GM10847 (cell line): Measurements from ENCODE around the gene SNHG17.

Source experiments
- POLR2A ChIP-seq: IDR thresholded peaks from 2 replicates; pipeline ENCODE4 v1.6.1; 2011; ENCODE audit not compliant: insufficient read length; ENCODE audit errors: extremely low read depth

The SNHG17 gene

DNA sequence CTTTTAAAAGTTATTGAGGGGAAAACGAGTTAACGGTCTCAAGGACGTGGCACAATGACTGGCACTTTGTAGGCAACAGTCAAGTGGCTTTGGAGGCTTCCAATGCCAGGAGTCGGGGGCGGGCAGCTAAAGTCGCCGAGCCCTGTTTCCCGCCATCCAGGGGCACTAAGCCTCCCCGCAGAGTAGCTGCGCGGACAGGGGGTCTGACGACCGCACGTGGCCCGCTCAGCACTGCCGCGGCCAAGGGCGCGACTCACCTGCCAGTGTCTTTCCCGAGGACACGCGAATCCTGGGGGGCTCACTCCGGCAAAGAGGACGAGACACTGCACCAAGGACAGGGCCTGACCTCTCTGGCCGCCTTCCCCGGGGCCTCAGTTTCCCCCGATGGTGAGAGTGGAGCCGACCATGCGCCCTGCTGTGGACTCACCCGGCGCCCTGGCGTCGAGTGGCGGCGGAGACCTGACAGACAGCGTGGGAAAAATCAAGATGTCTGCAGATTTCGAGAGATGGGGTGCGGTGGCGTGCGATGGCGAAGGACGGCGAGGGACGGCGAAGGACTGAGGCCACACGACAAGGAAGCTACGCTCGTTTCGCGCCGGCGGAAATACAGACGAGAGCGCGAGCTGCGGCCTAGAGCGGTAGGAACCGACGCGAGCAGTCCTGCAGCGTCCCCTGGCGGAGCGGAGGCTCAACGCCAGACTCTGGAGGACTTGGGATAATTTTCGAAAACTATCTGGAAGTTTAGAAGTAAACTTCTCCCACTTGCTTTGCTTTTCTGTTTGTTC lies at the start of gene SNHG17:
TSS of gene SNHG17 (minus strand) at position 559 of the 785 bp plus-strand sequence.
- TF ChIP-seq POLR2A, result peak; percentile 98

DNA sequence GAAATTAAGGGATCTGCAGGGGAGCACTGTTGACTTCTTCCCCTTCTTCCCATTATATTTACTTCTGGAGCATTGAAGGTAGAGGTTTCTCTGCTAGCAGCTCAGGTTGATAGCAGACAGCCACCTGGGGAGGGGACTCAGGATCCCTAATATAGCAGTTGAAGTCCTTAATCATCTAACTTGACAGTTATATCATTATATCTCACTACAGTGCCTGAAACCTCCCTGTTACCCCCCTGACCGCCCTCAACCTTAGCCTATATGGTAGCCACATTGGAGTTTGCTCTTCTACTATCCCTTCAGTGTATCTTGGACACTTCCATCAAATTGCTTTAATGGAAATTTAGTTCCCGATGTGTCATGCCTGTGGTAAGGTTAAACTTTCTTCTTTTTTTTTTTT lies 44.5 kb upstream of the SNHG17 start:
- TF ChIP-seq POLR2A, result no peak

DNA sequence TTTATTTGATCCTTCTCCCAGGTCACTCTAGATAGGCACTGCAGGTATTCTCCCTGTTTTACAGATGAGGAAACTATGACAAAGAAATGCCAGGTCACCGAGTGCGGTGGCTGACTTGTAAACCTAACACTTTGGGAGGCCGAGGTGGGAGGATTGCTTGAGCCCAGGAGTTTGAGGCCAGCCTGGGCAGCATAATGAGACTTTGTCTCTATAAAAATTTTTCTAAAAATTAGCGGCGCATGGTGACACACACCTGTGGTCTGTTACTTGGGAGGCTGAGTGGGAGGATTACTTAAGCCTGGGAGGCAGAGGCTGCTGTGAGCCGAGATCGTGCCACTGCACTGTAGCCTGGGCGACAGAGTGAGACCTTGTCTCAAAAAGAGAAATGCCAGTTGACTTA lies 42.6 kb upstream of the SNHG17 start:
- no peak for TF ChIP-seq POLR2A

DNA sequence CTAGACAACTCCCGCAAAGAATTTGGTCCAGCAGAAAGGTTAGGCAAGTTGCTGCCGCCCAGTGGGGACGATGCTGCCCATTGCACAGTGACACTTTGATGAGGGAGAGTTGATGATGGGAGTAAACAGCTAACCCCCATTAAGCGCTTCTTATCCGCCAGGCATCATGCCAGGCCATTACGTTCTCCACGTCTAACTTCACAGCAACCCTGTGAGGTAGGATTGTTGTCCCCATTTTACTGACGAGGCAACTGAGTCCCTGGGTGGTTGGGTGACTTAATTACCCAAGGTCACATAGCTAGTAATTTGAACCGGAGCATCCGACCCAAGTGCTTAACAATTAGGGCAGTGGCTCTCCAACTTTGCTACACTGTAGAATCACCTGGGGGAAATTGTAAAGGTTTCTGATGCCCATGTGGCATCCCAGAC lies 38.3 kb upstream of the SNHG17 start:
- TF ChIP-seq POLR2A, result no peak

DNA sequence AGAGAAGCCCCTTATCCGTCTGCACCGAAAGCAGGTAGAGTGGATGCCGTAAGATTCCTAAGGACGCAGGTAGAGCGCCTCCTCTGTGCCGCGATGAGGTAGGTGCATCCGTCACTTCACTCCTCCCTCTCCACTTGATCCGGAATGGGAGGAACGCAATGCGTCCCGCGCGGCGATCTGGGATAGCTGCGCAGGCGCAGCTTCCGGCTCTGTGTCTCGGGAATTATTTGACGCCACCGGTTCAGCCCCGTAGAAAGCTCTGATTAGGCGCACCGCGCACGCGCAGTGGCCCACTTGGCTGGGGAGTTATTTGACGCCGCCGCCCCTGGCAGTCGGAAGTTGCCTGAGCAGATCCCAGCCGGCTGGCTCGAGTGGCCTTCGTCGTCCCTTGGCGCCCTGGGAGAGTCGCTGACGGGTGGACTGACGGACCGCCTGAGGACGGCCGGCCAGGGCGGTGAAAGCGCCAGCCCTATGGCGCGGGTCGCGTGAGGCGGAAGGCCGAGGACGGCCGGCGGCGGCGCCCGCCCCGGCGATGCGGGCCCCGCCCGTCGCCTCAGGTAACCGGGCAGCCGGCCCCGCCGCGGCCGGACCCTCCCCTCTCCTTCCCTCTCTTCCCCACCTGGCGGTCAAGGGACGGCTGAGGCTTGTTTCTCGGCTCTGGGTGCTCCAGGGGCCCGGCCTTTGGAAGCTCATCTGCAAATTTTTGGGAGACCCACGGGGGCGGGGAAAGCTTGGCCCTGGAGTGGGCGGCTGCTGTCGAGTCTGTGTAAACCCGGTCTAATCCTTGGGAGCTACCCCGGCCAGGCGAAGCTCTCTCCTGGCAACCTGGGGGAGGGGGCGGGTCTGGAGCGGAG lies 37.6 kb upstream of the SNHG17 start, which contains the start of gene RALGAPB:
TSS of gene RALGAPB (plus strand) at position 331 of the 854 bp plus-strand sequence. CDS start 15,590 bp downstream, outside the sequence.
- peak; percentile 72 for TF ChIP-seq POLR2A

DNA sequence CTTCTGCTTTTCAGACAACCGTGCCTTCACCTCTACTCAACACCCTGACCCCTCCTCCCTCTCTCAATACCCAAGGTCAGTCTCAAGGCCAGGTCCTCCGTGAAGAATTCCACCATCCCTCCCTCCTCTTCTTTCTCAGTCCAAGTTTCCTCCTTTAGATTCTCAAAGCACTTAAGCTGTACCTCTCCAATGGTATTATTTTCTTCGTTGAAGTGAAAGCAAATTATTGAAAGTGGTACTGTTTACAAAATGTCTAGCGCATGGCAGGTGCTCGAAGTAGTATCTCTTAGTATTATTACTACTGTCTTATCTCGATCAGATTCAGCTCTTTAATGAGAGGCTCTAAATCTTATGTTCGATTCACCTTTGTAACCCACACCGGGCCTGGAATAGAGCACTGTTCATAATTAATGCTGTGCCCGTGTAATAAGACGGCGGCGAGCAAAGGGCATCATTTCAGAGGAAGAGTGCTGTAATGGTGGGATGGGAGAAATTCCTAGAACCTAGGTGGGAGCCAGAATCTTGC lies 36.9 kb upstream of the SNHG17 start:
- TF ChIP-seq POLR2A, result no peak

DNA sequence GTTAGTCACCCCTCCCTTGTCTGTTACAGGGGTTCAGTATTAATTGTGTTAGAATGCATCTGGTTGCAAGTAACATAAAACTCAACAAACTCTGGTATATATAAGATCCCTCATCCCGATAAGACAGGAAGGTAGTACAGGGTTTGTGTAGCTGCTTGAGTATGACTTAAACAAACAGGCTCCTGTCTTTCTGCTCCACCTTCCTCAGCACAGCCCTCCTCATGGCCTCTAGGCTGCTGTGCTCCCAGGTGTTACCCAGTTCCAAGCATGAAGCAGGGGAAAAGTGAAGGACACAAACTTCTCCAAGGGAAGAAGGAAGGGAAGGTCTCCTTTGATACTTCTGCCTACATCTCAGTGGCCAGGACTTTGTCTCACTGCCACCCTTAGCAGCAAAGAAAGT lies 36.1 kb upstream of the SNHG17 start:
- TF ChIP-seq POLR2A, result no peak

DNA sequence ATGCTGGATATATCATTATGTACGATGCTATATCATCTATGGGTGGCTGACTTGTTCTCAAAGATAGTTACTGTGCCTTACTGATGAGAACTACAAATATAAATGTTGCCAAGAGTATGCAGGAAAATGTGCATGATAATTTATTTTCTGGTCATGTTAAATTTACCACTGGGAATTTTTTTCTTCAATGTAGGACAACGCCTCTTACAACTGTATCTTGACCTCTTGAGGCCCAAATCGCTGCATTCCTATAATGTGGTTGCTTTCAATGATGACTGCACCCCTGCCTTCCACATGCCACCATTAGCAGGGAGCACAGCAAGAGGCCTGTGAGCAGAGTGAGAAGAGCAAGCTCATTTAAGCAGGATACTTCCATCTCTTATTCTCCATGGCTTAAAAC lies 31.9 kb upstream of the SNHG17 start:
- TF ChIP-seq POLR2A, result no peak

DNA sequence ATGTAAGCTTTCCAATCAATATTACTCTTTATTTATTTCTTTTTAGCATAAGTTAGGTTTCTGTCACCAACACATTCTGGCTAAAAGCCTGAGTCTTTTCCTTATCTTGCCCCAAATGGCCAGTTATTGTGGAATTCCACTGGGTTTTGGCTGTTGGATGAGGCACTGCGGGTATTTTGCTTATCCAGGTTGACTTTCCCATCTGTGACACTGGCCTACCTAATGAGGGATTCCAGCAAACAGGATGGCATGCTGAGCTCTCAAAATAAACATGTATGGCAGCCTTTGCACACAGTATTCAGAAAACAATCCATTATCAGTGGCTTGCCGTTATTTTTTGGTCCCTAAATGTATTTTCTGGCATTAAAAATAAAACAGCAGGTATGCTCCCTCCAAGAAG lies 31.0 kb upstream of the SNHG17 start:
- TF ChIP-seq POLR2A, result no peak

DNA sequence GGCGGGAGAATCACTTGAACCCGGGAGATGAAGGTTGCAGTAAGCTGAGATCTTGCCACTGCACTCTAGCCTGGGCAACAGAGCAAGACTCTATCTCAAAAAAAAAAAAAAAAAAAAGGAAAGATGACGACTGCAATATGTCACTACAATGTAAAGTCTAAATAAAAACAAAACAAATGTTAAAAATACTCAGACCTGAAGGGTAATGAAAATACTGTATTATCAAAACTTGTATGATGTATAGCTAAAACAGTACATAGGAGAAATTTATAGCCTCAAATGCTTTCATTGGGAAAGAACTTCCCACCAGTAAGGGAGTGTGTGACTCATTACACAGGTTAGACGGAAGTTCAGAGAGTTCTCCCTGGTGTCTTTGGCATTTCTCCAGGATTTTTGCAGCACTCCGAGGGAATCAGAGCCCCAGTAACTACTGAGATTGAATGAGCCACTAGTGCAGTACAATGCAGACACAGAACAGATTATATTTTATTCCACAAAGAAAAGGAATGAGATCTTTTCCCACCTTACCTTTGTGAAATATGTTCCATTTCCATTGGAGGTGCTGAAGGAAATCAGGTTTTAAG lies 25.0 kb upstream of the SNHG17 start:
- no peak for TF ChIP-seq POLR2A

DNA sequence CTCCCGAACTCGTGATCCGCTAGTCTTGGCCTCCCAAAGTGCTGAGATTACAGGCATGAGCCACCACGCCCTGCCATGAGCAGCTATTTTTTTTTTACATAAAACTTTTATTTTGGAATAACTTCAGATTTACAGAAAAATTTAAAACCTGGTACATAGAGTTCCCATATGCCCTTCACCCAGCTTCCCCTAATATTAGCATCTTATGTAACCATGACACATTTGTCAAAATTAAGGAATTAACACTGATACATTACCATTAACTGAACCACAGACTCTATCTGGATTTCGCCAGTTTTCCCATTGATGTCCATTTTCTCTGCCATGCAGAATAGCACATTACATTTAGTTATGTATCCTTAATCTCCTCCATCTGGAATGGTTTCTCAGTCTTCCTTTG lies 23.2 kb upstream of the SNHG17 start:
- TF ChIP-seq POLR2A, result no peak

DNA sequence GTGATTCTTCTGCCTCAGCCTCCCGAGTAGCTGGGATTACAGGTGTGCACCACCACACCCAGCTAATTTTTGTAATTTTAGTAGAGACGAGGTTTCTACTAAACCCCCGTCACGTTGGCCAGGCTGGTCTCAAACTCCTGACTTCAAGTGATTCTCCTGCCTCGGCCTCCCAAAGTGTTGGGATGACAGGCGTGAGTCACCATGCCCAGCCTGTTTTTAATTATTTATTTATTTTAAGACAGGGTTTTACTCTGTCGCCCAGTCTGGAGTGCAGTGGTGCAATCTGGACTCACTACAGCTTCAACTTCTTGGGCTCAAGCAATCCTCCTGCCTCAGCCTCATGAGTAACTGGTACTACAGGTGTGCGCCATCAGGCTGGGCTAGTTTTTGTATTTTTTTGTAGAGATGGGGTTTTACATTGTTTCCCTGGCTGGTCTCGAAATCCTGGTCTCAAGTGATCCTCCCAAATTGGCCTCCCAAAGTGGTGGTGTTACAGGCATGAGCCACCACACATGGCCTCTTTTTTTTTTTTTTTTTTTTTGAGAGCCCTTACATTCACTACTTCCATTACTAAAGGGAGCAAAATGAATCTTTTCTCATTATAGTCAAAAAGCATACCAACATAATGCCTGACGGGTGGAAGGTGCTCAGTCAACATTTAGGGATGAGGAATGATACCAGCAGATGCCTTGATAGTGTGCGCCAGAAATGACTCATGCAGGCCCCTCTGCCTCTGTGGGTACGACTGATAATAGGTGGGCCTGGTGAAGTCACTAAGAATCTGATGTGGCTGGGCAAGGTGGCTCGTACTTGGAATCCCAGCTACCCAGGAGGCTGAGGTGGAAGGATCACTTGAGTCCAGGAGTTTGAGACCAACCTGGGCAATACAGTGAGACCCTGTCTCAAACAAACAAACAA lies 19.7 kb upstream of the SNHG17 start:
- no peak for TF ChIP-seq POLR2A

DNA sequence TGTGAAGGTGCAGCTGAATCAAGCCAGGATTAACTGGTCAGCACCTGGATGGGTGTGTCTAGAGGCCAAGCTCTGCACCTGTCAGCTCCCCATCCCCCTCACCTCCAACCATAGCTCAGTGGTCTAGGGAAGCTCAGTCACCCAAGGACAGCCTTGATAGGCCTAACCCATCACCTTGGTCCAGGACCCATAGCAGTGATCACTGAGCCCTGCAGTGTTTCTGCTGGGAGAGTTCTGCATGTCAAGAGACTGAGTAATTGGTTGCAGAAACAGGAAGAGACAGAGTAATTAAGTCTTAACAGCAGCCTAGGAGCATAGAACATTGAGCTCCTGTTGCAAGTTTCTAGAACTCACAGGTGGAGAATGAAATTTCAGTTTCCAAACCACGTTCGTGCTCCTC lies 18.8 kb upstream of the SNHG17 start:
- TF ChIP-seq POLR2A, result no peak

DNA sequence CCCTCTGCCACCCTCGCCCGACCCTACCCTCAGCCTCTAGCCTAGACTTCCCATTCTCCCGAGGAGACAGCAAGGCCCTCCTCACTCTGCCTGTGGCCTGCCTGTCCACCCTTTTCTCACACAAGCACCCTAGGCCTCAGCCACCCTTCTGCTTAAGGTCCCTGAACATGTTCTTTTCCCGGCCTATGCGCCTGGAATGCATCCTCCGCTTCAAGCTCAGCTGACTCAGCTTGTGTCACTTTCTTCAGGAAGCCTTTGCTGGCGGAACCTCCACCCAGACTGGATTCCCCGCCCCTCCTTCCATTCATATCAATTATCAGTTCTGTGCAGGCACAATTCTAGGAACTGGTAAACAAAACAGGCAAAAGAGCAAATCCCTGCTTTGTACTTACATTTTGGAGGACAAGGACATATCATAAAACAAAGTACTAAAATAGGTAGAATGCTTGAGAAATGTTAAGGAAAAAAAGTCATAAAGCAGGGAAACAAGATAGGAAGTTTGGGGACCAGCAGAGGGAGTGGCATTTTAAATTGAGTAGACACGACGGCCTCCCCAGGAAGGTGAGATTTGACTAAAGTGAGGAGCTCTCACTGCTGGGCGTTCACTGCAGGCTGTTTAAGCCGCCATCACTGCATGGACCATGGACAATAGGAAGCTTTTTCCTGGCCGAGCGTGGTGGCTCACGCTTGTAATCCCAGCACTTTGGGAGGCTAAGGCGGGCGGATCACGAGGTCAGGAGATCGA lies 17.9 kb upstream of the SNHG17 start:
- no peak for TF ChIP-seq POLR2A
